Measurements from ENCODE around the gene IQCK. TPM values are rescaled to one million over a fixed set of nuclear protein-coding genes. Genes with fewer than 3 reads are reported as not detected.

The IQCK gene
- total RNA-seq, 1 donor, result 13.4 TPM

DNA sequence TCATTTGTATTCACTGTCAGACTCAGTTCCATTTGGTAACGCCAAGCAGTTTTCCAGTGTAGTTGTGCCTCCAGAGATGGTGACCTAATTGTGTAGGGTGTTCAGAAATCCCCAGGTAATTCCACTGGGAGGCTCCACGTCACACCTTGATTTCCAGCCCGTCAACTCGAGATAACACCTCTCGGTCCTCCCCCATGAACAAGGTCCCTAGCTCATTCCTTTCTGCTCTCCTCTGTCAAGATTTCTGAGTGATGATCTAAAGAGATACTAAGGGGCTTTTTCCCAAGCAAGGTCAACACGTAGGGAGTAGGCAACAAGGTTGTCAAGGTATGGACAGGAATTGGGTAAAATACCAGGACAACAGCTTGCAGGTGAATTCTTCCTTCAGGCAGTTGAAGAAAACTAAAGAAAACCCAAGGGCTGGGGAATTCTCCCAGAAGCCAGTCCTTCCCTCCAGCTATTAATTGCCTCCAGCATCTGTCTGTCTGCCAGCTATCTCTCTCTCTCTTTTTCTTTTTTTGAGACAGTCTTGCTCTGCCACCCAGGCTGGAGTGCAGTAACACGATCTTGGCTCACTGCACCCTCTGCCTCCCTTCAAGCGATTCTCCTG lies 135.2 kb downstream of the IQCK start:
- DNase-seq (ENCODE audit: low read depth), result no peak
- TF ChIP-seq, protein P1, sequence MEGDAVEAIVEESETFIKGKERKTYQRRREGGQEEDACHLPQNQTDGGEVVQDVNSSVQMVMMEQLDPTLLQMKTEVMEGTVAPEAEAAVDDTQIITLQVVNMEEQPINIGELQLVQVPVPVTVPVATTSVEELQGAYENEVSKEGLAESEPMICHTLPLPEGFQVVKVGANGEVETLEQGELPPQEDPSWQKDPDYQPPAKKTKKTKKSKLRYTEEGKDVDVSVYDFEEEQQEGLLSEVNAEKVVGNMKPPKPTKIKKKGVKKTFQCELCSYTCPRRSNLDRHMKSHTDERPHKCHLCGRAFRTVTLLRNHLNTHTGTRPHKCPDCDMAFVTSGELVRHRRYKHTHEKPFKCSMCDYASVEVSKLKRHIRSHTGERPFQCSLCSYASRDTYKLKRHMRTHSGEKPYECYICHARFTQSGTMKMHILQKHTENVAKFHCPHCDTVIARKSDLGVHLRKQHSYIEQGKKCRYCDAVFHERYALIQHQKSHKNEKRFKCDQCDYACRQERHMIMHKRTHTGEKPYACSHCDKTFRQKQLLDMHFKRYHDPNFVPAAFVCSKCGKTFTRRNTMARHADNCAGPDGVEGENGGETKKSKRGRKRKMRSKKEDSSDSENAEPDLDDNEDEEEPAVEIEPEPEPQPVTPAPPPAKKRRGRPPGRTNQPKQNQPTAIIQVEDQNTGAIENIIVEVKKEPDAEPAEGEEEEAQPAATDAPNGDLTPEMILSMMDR (IDR thresholded peaks at IDR 0.05; ENCODE audit: insufficient read depth, low read depth, low read length), result no peak
- no peak overlapping the region for H3K4me3 ChIP-seq (ENCODE audit: low read depth, low read length)

DNA sequence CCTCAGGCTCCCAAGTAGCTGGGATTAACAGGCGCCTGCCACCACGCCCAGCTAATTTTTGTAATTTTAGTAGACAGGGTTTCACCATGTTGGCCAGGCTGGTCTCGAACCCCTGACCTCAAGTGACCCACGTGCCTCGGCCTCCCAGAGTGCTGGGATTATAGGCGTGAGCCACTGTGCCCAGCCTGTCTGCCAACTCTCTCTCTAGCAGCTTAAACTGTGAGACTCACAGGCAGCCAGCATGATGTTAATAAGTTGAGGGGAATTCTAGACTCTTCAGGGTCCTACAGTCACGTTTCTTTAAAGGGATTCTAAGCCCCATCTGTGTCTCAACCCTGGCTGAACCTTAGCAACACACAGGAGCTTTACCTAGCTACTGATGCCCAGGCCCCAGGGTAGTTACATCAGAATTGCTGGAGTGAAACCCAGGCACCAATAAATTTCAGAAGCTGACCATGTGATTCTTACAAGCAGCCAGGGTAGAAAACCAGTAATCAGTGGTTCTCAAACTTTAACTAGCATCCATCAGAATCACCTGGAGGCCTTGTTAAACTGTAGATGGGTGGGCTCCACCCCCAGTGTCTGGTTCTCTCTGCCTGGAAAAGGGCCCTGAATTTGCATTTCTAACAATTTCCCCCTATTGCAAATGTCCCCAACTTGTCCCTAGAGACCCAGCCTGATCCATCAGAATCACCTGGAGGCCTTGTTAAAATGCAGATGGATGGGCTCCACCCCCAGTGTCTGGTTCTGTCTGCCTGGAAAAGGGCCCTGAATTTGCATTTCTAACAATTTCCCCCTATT lies 135.9 kb downstream of the IQCK start:
- H3K4me3 ChIP-seq (ENCODE audit: low read depth, low read length), result no peak overlapping the region
- no peak for DNase-seq (ENCODE audit: low read depth)
- TF ChIP-seq, protein P1 (IDR thresholded peaks at IDR 0.05; ENCODE audit: insufficient read depth, low read depth, low read length), result no peak

DNA sequence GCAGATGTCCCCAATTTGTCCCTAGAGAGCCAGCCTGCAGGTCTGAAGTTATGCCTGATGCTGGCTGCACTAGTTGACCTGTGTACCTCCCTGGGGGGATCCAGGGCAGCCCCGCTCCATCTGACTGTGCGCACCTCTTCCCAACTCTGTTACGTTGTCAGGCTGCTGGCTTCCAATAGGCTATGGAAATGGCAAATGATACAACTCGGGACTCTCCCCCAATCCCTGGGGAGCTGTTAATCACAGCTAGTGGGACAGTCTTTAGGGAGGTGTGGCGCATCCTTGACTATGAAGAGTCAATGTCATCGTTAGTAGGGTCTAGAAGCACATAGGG lies 136.4 kb downstream of the IQCK start:
- no peak overlapping the region for H3K4me3 ChIP-seq (ENCODE audit: low read depth, low read length)
- TF ChIP-seq, protein P1 (IDR thresholded peaks at IDR 0.05; ENCODE audit: insufficient read depth, low read depth, low read length), result no peak
- DNase-seq (ENCODE audit: low read depth), result no peak

DNA sequence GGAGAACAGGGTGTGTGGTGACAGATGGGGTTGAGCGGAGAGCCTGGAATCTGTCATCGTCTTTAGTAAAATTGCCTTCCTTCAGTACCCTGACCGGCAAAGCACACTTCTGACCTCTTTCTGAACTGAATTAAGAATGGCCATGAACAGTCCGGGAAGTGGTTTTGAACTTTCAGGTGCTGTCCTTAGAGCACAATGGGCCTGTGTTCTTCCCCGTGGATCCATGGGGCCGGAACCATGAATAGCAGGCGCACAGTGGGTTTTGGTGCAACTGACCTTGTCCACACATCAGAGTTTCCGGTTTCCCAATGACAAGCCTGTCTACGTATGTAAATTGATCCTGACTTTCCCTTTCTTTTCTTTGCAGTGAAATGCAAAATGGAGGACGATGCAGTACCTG lies 138.0 kb downstream of the IQCK start:
- TF ChIP-seq, protein P1 (IDR thresholded peaks at IDR 0.05; ENCODE audit: insufficient read depth, low read depth, low read length), result no peak
- H3K4me3 ChIP-seq (ENCODE audit: low read depth, low read length), result no peak overlapping the region
- DNase-seq (ENCODE audit: low read depth), result no peak

DNA sequence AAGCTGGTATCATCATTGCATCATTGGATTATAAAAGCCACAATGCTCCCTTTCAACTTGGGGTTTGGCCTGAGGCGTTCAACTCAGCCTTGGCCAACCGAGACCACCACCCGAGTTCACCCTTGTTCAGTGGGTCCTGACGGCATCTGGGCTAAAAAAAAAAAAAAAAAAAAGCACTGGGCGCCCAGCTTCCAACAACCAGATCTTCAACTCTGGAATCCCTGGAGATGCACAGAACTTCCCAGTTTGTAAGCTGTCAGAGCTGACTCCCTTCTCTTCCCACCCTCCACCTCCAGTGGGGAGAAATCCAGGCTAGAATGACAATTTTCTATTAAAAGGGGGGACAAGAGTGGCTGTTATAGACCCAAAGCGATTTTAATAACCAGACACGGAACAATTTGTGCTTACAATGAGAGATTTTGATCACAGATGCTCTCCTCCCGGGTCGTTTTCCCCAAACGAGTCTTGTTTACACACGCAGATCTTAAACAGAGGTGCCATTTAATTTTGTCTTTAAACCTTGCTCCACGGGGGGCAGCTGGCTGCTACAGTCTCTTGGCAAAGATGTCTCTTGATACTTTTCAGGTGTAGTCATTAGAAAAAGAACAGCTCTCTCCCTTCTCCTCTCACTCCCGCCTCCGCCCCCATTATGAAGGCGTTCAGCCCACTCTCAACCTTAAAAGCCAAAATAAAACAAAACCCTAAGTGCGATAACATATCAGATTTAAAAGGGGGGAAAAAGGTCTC lies 139.7 kb downstream of the IQCK start:
- DNase-seq (ENCODE audit: low read depth), result no peak
- TF ChIP-seq, protein P1 (IDR thresholded peaks at IDR 0.05; ENCODE audit: insufficient read depth, low read depth, low read length), result no peak
- no peak overlapping the region for H3K4me3 ChIP-seq (ENCODE audit: low read depth, low read length)

DNA sequence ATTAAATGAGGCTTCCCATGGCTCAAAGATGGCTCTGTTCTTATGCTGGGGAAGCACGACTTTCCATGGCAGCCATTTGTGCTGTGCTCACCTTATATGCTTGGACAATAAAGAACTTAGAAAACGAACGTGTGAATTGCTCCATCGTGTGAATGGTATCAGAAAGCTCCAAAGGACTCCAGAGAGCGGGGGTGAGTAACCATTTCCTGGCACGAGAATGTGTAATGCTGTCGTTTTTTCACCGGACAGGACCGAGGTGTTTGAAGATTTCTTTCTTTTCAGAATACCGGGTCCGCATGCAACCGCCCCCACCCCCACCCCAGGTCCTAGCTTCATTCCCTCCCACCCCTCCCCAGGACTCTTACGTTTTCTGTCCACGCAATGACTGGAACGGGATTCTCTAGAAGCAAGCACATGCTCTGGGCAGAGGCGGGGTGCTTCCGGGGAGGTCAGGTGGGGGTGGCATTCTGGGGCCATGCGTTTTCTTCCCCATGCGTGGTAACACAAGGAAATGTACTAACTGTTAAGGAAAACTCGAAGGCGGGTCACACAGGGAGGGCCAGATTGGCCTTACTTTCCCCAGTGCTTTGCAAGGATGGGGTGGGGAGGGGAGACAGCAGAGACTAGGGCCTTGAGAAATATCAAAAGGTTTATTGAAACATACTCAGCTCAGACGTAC lies 140.4 kb downstream of the IQCK start:
- H3K4me3 ChIP-seq (ENCODE audit: low read depth, low read length), result no peak overlapping the region
- TF ChIP-seq, protein P1 (IDR thresholded peaks at IDR 0.05; ENCODE audit: insufficient read depth, low read depth, low read length), result no peak
- peak; percentile 14 for DNase-seq (ENCODE audit: low read depth)

All from fibroblast of villous mesenchyme (primary cell).